Left lobe of liver (tissue), 2 donors: Measurements from ENCODE around the gene FMN2. TPM values are rescaled to one million over a fixed set of nuclear protein-coding genes. Genes with fewer than 3 reads are reported as not detected.
A peak's percentile ranks its signal among the peaks of the same experiment; 100 is the strongest.
"Not testable (repeated sequence)": the region's sequence is repeated elsewhere in the genome, so short reads cannot be mapped to it uniquely, and the experiment has no call there.

Experiments
- ATAC-seq: fragments of 200-7000 bp; cut with Tn5 transposase; one replicate; pipeline ENCODE4 v1.9.1; 2020; ENCODE audit warnings: mild to moderate bottlenecking, moderate library complexity
- DNase-seq: peaks from one replicate; pipeline ENCODE4 v3.0.0-alpha.2; 2020; ENCODE audit warnings: low spot score
- total RNA-seq: library from RNA; stranded (reverse); gene quantifications from one replicate; pipeline ENCODE4 v1.2.1, GENCODE V29; 2021
- donor health status: DM: no; HTN: no; CAD: no; lungs with moderate emphysema.
- donor health status: DM: no; HTN: yes; CAD: no.

FMN2 gene
- total RNA-seq, 1 donor from 2014 or later, result not detected

- DNase-seq, result no peak
- ATAC-seq, result no peak
These were observed 204.1 kb downstream of the FMN2 start for GRCh38 chr1:240295811-240296210.

DNA sequence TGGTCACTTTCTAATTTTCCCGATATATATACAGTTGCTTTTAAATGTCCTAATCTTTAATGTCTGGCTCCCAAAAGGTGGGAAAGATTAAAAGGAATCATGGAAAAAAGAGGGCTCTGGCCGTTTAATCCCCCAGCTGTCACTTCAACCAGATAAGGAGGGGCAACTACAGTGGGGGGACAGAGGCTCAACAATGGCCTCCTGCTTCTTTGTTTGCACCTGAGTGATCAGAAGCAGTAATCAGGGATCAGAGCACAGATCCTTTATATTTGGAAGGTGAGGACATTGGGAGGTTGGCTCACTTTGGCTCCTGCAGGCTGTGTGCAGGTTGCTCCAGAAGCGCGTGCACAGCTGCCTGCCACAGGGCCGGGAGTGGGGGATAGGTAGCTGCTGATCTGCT lies 212.8 kb downstream of the FMN2 start:
- DNase-seq, result no peak
- no peak for ATAC-seq

DNA sequence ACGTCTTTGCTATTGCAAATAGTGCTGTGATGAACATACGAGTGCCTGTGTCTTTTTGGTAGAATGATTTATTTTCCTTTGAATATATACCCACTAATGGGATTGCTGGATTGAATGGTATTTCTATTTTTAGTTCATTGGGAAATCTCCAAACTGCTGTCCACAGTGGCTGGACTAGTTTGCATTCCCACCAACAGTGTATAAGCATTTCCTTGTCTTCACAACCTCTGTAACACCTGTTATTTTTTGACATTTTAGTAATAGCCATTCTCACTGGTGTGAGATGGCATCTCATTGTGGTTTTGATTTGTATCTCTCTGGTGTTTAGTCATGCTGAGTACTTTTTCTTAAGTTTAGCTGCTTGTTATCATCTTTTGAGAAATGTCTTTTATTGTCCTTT lies 215.0 kb downstream of the FMN2 start:
- DNase-seq (no peak), ATAC-seq (no peak)

DNA sequence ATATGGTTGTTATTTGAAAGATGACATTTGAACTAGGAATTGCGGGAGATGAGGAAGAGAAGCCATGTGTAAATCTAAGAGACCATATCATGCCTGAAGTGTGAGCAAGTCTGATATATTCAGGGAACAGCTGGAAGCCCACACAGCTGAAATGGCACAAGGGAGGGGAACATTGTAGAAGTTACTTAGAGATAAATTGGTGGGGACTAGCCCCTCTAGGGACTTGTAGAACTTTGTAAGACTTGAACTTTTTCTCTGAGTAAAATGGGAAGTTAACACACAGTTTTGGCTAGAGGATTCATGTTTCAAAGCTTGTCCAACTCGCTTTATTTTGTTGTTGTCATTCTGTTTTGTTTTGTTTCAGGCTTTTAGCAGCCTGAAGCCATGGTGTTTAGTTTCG lies 216.4 kb downstream of the FMN2 start:
- DNase-seq (no peak), ATAC-seq (no peak)

GRCh38 chr1:240309769-240310168 lies 218.1 kb downstream of the FMN2 start:
- DNase-seq, result no peak
- peak; percentile 85 for ATAC-seq

GRCh38 chr1:240310226-240310925 lies 218.7 kb downstream of the FMN2 start:
- DNase-seq (no peak), ATAC-seq (no peak)

- DNase-seq, result no peak
- ATAC-seq, result no peak
These were observed 221.2 kb downstream of the FMN2 start for GRCh38 chr1:240312872-240313271.

DNA sequence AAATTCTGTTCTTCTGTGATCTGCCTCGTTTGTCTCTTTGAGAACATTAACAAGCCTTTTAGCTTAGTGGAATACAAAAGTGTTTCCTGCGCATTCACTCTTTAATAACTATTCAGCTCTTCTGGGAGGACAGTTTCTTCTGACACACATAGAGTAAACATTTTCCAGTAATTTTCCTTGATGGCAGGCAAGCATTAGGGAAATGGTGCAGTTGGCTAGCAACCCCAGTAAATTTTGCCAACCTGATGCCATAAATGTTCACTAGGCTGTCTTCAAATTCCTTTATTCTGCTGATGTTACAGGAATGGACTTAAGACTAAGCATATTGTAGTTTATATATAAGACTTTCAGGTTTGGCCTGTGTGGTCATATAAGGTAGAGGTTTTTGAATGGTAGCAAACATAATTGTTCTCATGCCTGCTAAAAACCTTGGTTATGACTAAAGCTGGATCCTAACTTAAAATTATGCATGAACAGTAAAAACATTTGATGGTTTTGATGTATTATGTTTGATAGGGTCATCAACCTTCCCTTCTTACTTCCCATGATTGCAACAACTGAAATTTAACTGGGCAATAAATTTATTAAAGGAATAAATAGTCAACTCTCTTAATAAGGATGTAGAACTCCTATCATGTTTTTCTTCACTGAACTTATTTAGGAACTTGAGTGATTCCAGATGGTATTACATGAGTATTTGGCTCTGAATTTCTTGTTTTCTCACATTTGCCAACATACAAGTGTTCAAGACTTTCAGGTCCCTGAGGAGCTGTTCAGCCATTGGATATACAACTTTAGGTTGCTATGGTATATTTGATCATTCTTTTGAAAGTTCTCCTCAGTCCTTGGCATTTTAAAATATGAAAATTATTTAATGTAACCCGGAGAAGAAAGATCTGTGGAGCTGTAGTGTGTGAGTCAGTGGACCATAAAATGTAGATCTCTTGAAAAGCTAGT lies 223.4 kb downstream of the FMN2 start:
- ATAC-seq (no peak), DNase-seq (no peak)

DNA sequence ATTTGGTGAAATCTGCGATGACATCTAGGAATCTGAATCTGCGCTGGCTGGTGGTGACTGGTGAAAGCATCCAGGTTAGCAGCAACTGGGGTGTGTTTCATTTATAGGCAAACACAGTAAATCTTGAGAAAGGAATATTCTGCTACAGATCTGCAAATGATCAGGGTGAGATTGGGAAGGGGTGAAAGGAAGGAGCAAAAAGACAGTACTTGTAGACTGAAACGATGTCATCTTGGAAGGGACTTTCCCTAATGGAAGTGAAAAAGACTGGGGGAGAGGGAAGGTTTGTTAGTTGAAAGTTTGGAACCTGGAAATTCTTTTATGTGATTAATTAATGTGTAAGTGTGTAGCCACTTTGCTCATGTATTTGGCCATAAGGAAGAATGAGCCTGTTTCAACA lies 228.3 kb downstream of the FMN2 start:
- no peak for DNase-seq
- no peak for ATAC-seq

- ATAC-seq (no peak), DNase-seq (no peak)
These were observed 229.0 kb downstream of the FMN2 start for GRCh38 chr1:240320659-240321058.

GRCh38 chr1:240322943-240323342 lies 231.3 kb downstream of the FMN2 start:
- no peak for DNase-seq
- no peak for ATAC-seq

DNA sequence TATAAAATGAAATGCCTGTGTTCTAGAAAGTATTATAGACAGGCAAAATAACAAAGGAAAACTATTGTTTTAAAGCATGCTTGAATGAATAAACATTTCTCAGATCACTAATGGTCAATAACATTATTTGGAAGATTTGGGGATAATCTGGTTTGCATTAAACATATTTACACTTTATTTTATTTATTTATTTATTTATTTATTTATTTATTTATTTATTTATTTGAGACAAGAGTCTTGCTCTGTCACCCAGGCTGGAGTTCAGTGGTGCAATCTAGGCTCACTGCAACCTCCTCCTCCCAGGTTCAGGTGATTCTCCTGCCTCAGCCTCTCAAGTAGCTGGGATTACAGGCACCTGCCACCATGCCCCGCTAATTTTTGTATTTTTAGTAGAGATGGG lies 236.7 kb downstream of the FMN2 start:
- ATAC-seq, DNase-seq: not testable (repeated sequence)

DNA sequence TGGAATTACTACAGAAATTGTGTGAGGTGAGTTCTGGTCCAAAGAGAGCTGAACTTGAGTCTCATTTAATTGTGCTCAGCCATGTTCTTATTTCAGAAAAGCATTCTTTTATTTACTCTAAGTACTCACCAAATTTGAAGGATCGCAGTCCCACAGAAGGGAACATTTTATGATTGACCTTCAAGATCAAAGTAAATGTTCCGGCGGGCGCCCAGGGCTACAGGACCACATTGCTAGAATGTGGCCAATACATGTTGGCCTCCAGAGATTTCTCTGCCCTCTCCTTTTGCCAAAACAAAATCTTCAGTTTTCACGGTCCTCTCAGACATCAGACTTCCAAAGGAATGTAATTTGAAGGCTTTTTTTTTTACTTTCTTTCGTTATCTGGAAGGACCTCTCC lies 237.8 kb downstream of the FMN2 start:
- no peak for DNase-seq
- ATAC-seq, result no peak

- ATAC-seq (no peak), DNase-seq (no peak)
These were observed 241.0 kb downstream of the FMN2 start for GRCh38 chr1:240332672-240333071.

GRCh38 chr1:240337781-240338180 lies 246.1 kb downstream of the FMN2 start:
- DNase-seq, result no peak
- ATAC-seq, result no peak

GRCh38 chr1:240338837-240339236 lies 247.2 kb downstream of the FMN2 start:
- DNase-seq (no peak), ATAC-seq (no peak)

GRCh38 chr1:240341365-240342250 lies 249.9 kb downstream of the FMN2 start:
- DNase-seq, result no peak

DNA sequence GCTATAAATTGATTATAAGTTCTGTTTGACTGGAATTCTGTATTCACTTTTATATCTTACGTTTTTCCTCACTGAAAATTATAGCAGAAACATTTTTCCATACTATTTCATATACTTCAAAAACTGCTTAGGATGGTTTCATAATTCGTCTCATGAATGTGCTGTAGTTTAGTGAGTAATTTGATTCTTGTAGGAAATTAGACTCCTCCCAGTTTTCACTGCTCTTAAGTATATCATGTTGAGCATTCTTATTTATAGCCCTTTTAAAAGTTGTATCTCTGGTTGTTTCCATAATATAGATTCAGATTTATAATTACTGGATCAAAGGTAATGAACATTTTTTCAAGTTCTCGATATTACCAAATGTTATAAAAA lies 250.6 kb downstream of the FMN2 start:
- ATAC-seq (no peak), DNase-seq (no peak)

More at GRCh38 chr1:240341365-240342250, 249.9 kb downstream of the FMN2 start:
- no peak for ATAC-seq

- no peak for ATAC-seq
- no peak for DNase-seq
These were observed 251.4 kb downstream of the FMN2 start for GRCh38 chr1:240343045-240343444.

DNA sequence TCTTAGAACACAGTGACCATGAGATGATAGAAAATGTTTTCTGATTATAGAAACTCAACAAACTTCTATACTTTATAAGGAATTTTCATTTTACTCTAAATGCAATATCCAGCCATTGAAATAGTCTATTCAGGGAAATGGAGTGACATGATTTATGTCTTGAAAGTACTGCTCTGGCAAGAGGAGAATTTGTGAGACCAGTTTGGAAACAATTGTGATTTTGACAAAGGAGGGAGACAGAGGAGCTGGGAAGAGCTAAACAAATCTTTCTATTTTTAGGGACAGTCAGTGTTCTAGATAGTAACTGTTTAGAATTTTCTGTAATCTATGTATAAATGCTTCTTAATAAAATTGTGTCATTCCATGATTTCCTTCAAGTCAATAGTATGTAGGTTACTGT lies 252.3 kb downstream of the FMN2 start:
- ATAC-seq, result no peak

DNA sequence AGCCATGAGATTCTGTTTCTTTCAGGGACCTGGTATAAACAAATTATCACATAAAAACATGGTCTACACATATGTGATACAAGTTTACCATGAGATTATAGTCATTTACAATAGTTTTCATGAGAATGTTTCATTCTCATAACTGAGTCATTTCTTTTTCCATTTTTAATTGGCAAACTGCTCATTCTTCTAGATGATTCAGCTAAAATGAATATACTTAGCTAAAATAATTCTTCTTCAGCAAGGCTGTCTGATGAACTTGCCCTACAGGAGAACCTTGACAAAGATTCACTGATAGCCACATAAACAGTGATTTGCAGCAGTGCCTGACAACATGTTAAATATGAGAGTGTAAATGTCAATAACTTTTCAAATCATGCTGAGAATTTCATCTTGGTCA lies 253.2 kb downstream of the FMN2 start:
- no peak for DNase-seq
- ATAC-seq, result no peak

More for the DNA sequence above, 252.3 kb downstream of the FMN2 start:
- DNase-seq, result no peak
